ENCODE data around the gene CEP20.
"Not testable (repeated sequence)": the region's sequence is repeated elsewhere in the genome, so short reads cannot be mapped to it uniquely, and the experiment has no call there.

The CEP20 gene, protein sequence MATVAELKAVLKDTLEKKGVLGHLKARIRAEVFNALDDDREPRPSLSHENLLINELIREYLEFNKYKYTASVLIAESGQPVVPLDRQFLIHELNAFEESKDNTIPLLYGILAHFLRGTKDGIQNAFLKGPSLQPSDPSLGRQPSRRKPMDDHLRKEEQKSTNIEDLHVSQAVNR

DNA sequence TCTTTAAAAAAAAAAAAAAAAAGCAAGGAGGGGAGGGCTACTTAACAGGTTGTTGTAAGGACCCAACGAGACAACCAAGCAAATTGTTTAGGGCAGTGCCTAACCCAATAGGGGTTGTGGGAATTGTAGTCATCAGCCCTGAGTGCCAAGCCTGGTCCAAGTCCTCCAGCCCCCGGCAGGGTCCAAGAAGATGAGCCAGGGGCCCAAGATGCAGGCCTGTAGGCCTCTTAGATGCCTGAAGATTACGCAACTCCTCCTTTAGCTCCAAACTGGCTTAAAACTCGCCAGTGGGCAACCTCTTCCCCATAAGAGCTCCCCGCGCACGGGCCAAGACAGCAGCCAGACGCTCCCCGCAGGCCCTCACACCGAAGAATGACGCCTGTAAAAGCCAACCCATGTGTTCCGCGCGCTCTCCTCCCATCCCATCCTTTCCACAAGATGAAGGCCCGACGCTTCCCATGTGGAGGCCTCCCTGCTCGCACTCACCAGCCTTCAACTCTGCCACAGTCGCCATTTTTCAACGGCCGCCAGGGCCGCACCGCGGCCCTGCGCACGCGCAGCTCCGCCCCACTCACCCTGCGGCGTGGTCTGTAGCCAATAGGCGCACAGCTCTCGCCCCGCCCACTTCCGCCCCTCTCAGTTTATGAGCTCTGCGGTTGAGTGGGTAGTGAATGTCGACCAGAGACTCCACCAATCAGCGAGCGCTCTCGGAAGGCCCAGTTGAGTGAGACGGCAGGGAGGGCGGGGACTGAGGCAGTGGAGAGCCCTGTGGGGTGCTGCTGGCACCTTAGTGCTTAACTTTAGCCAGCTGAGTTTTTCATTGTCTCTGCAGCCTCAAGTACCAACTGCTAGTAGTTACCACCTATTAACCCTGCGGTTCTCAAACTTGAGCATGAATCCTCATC is at the start of gene CEP20:
CEP20 (minus strand) TSS at position 532 of the 905 bp plus-strand sequence; CDS start at position 514, 18 bp downstream.
- H3K4me3 ChIP-seq (ENCODE audit: low read depth, low read length): peak within 1 kb of the TSS; percentile 99
- TF ChIP-seq CTCF (IDR thresholded peaks at IDR 0.05; ENCODE audit: control insufficient read depth, extremely low read depth, insufficient read depth): no peak
- peak; percentile 94 for DNase-seq (ENCODE audit: low read depth)

- not testable (repeated sequence) for DNase-seq (ENCODE audit: low read depth); H3K4me3 ChIP-seq (ENCODE audit: low read depth, low read length)
These were observed 48.4 kb upstream of the CEP20 start for GRCh38 chr16:15936809-15937208.

DNA sequence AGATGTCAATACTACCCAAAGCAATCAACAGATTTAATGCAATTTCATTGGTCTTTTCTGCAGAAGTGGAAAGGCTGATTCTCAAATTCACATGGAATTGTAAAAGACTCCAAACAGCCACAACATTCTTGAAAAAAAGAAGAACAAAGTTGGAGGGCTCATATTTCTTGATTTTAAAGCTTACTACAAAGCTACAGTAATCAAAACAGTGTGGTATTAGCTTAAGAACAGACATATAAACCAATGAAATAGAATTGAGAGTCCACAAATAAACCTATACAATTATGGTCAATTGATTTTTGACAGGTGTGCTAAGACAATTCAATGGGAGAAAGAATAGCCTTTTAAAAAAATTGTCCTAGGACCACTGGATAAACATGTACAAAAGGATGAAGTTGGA is 46.6 kb upstream of the CEP20 start:
- H3K4me3 ChIP-seq (ENCODE audit: low read depth, low read length): no peak overlapping the region
- TF ChIP-seq CTCF (IDR thresholded peaks at IDR 0.05; ENCODE audit: control insufficient read depth, extremely low read depth, insufficient read depth): no peak
- no peak for DNase-seq (ENCODE audit: low read depth)

DNA sequence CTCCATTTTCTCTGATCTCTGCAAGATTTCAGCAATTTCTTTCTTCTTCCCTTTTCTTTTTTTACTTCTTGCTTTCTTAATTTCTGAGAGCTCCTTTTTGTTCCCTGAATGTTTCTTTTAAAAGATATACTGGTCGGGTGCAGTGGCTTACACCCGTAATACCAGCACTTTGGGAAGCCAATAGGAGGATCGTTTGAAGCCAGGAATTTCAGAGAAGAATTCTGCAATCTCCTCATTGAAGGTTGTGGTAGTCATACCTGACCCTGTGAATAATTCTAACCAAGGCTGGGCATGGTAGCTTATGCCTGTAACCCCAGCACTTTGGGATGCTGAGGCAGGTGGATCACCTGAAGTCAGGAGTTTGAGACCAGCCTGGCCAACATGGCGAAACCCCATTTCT is 45.4 kb upstream of the CEP20 start:
- no peak for TF ChIP-seq CTCF (IDR thresholded peaks at IDR 0.05; ENCODE audit: control insufficient read depth, extremely low read depth, insufficient read depth)
- no peak overlapping the region for H3K4me3 ChIP-seq (ENCODE audit: low read depth, low read length)
- DNase-seq (ENCODE audit: low read depth): no peak

DNA sequence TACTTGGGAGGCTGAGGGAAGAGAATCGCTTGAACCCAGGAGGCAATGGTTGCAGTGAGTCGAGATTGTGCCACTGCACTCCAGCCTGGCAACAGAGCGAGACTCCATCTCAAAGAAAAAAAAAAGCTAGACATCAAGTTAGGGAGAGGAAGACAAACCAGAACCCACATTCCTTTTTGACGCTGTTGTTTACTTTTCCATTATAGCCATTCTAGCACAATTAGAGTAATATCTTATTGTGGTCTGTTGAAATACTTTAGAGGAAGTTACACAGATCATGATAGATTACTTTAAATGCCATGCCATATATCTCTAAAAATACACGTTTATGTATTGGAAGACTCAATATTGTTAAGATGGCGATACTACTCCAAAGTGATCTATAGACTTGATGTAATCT is 44.5 kb upstream of the CEP20 start:
- no peak overlapping the region for H3K4me3 ChIP-seq (ENCODE audit: low read depth, low read length)
- TF ChIP-seq CTCF (IDR thresholded peaks at IDR 0.05; ENCODE audit: control insufficient read depth, extremely low read depth, insufficient read depth): no peak
- no peak for DNase-seq (ENCODE audit: low read depth)

DNA sequence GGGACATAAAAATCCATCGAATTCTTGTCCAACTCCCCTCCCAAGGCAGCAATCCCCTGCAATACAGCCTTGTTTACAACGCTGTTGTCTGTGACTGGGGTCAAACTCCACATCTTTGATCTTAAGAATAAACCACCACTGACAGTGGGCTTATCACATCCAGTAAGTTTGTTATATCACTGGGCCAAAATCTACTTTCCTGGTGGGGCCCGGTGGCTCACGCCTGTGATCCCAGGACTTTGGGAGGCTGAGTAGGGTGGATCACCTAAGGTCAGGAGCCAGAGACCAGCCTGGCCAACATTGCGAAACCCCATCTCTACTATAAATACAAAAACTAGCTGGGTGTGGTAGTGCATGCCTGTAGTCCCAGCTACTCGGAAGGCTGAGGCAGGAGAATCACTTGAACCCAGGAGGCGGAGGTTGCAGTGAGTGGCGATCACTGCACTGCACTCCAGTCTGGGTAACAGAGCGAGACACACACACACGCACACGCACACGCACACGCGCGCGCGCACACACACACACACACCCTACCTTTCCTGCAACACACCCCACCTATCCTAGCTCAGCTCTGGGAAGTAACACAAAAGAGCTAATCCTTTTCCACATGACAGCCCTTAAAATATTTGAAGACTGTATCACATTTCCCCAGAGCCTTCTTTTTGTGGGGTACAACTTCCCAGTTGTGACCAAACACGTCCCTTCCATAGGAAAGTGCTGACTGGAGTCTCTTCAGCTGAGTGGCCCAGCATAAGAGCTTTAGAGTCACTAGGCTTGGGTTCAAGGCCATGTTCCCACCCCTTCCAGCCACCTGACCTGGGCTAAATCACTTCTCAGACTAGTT is 40.1 kb upstream of the CEP20 start:
- H3K4me3 ChIP-seq (ENCODE audit: low read depth, low read length): no peak overlapping the region
- DNase-seq (ENCODE audit: low read depth): no peak
- TF ChIP-seq CTCF (IDR thresholded peaks at IDR 0.05; ENCODE audit: control insufficient read depth, extremely low read depth, insufficient read depth): no peak

DNA sequence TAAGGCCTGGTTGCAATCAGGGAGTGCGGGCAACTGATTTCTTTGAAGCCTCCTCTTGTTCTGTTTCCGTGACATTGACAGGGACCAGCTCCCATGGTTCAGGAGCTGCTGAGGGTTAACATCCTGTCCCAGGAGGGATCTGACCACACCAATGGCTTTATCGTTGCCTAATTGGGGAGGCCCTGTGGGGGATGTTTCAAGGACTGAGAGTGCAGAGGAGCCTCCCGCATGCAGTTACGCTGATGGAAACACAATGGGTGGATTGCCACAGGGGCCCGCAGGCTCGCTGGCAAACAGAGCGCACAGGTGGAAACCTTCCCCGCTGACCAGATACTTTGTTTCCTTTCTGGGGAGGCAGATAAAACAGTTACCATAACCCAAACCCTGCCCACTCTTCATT is 37.2 kb upstream of the CEP20 start:
- no peak overlapping the region for H3K4me3 ChIP-seq (ENCODE audit: low read depth, low read length)
- no peak for DNase-seq (ENCODE audit: low read depth)
- no peak for TF ChIP-seq CTCF (IDR thresholded peaks at IDR 0.05; ENCODE audit: control insufficient read depth, extremely low read depth, insufficient read depth)

Data from LNCaP clone FGC (cell line).